ENCODE measurements around the gene CGNL1.

DNA sequence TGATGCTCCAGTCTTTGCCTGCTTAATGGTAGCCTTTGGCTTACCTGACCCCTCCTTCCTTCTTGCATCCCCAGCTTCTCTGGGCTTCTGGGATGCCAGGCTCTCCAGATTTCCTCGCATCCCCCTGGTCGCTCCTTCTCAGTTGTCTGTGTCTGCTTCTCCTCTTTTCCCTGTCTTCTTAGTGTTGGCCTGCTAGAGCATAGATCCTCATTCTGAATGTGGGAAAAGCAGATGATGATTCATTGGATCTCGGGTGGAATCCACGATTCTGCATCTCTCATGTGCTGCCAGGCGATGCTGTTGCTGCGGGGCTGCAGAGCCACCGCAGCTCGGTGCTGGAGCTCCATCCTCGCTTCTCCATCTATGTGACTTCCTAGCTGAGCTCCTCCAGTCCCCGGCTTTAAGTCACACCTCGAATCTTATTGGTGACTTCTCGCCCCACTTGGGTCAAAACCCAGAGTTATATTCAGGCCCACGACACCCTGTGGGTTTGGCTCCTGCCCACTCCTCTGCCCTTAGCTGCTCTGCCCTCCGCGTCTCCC, 47.4 kb downstream of the CGNL1 start:
- TF ChIP-seq, protein P1, sequence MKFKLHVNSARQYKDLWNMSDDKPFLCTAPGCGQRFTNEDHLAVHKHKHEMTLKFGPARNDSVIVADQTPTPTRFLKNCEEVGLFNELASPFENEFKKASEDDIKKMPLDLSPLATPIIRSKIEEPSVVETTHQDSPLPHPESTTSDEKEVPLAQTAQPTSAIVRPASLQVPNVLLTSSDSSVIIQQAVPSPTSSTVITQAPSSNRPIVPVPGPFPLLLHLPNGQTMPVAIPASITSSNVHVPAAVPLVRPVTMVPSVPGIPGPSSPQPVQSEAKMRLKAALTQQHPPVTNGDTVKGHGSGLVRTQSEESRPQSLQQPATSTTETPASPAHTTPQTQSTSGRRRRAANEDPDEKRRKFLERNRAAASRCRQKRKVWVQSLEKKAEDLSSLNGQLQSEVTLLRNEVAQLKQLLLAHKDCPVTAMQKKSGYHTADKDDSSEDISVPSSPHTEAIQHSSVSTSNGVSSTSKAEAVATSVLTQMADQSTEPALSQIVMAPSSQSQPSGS (tag by site-specific recombination; IDR thresholded peaks at IDR 0.05; ENCODE audit: low read depth) = no peak
- TF ChIP-seq, protein P2, sequence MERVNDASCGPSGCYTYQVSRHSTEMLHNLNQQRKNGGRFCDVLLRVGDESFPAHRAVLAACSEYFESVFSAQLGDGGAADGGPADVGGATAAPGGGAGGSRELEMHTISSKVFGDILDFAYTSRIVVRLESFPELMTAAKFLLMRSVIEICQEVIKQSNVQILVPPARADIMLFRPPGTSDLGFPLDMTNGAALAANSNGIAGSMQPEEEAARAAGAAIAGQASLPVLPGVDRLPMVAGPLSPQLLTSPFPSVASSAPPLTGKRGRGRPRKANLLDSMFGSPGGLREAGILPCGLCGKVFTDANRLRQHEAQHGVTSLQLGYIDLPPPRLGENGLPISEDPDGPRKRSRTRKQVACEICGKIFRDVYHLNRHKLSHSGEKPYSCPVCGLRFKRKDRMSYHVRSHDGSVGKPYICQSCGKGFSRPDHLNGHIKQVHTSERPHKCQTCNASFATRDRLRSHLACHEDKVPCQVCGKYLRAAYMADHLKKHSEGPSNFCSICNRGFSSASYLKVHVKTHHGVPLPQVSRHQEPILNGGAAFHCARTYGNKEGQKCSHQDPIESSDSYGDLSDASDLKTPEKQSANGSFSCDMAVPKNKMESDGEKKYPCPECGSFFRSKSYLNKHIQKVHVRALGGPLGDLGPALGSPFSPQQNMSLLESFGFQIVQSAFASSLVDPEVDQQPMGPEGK (tag by site-specific recombination; IDR thresholded peaks at IDR 0.05) = no peak
- TF ChIP-seq ZNF670 (tag by site-specific recombination; IDR thresholded peaks at IDR 0.05; ENCODE audit: low read depth) = no peak
- no peak for TF ChIP-seq ZNF514 (tag by site-specific recombination; IDR thresholded peaks at IDR 0.05)
- no peak for TF ChIP-seq HOXD13 (CRISPR knock-in tag; IDR thresholded peaks at IDR 0.05; ENCODE audit: borderline replicate concordance)
- no peak for TF ChIP-seq ZFP41 (tag by site-specific recombination; IDR thresholded peaks at IDR 0.05; ENCODE audit: borderline replicate concordance)
- TF ChIP-seq, protein P3, sequence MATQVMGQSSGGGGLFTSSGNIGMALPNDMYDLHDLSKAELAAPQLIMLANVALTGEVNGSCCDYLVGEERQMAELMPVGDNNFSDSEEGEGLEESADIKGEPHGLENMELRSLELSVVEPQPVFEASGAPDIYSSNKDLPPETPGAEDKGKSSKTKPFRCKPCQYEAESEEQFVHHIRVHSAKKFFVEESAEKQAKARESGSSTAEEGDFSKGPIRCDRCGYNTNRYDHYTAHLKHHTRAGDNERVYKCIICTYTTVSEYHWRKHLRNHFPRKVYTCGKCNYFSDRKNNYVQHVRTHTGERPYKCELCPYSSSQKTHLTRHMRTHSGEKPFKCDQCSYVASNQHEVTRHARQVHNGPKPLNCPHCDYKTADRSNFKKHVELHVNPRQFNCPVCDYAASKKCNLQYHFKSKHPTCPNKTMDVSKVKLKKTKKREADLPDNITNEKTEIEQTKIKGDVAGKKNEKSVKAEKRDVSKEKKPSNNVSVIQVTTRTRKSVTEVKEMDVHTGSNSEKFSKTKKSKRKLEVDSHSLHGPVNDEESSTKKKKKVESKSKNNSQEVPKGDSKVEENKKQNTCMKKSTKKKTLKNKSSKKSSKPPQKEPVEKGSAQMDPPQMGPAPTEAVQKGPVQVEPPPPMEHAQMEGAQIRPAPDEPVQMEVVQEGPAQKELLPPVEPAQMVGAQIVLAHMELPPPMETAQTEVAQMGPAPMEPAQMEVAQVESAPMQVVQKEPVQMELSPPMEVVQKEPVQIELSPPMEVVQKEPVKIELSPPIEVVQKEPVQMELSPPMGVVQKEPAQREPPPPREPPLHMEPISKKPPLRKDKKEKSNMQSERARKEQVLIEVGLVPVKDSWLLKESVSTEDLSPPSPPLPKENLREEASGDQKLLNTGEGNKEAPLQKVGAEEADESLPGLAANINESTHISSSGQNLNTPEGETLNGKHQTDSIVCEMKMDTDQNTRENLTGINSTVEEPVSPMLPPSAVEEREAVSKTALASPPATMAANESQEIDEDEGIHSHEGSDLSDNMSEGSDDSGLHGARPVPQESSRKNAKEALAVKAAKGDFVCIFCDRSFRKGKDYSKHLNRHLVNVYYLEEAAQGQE (tag by site-specific recombination; IDR thresholded peaks at IDR 0.05) = no peak
- TF ChIP-seq, protein P4, sequence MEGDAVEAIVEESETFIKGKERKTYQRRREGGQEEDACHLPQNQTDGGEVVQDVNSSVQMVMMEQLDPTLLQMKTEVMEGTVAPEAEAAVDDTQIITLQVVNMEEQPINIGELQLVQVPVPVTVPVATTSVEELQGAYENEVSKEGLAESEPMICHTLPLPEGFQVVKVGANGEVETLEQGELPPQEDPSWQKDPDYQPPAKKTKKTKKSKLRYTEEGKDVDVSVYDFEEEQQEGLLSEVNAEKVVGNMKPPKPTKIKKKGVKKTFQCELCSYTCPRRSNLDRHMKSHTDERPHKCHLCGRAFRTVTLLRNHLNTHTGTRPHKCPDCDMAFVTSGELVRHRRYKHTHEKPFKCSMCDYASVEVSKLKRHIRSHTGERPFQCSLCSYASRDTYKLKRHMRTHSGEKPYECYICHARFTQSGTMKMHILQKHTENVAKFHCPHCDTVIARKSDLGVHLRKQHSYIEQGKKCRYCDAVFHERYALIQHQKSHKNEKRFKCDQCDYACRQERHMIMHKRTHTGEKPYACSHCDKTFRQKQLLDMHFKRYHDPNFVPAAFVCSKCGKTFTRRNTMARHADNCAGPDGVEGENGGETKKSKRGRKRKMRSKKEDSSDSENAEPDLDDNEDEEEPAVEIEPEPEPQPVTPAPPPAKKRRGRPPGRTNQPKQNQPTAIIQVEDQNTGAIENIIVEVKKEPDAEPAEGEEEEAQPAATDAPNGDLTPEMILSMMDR (tag by site-specific recombination; IDR thresholded peaks at IDR 0.05) = no peak
- TF ChIP-seq, protein P5, sequence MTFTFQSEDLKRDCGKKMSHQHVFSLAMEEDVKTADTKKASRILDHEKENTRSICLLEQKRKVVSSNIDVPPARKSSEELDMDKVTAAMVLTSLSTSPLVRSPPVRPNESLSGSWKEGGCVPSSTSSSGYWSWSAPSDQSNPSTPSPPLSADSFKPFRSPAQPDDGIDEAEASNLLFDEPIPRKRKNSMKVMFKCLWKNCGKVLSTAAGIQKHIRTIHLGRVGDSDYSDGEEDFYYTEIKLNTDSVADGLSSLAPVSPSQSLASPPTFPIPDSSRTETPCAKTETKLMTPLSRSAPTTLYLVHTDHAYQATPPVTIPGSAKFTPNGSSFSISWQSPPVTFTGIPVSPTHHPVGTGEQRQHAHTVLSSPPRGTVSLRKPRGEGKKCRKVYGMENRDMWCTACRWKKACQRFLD (tag by site-specific recombination; IDR thresholded peaks at IDR 0.05) = no peak
- TF ChIP-seq ZNF768 (tag by site-specific recombination; IDR thresholded peaks at IDR 0.05) = no peak
- no peak for TF ChIP-seq TCF7L2 (IDR thresholded peaks at IDR 0.05; ENCODE audit: borderline replicate concordance, low read depth, low read length)
- TF ChIP-seq, protein P6, sequence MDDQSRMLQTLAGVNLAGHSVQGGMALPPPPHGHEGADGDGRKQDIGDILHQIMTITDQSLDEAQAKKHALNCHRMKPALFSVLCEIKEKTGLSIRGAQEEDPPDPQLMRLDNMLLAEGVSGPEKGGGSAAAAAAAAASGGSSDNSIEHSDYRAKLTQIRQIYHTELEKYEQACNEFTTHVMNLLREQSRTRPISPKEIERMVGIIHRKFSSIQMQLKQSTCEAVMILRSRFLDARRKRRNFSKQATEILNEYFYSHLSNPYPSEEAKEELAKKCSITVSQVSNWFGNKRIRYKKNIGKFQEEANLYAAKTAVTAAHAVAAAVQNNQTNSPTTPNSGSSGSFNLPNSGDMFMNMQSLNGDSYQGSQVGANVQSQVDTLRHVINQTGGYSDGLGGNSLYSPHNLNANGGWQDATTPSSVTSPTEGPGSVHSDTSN (CRISPR knock-in tag; IDR thresholded peaks at IDR 0.05) = no peak
